GM12872 (cell line): ENCODE measurements around the gene ATP6V0A1.
A peak's percentile ranks its signal among the peaks of the same experiment; 100 is the strongest.

Experiments used
- CTCF ChIP-seq: IDR thresholded peaks from 3 replicates; pipeline ENCODE4 v1.5.1; 2011; ENCODE audit warnings: low read depth, mild to moderate bottlenecking, low read length, moderate library complexity; ENCODE audit not compliant: insufficient read depth

ATP6V0A1 gene

GRCh38 chr17:42553866-42554249 lies 95.2 kb downstream of the ATP6V0A1 start:
- TF ChIP-seq CTCF, result no peak

- TF ChIP-seq CTCF, result no peak
These were observed 95.8 kb downstream of the ATP6V0A1 start for GRCh38 chr17:42554250-42555121.

GRCh38 chr17:42555122-42555622 lies 96.5 kb downstream of the ATP6V0A1 start:
- TF ChIP-seq CTCF, result no peak

- peak; percentile 25; the same call in 1 of the 3 replicates for TF ChIP-seq CTCF
These were observed 97.4 kb downstream of the ATP6V0A1 start for GRCh38 chr17:42555961-42556617.

- no peak for TF ChIP-seq CTCF
These were observed 100.4 kb downstream of the ATP6V0A1 start for GRCh38 chr17:42559075-42559474.

- TF ChIP-seq CTCF, result no peak
These were observed 101.6 kb downstream of the ATP6V0A1 start for GRCh38 chr17:42560246-42560645.

- TF ChIP-seq CTCF, result no peak
These were observed 103.3 kb downstream of the ATP6V0A1 start, which contains the start of gene COASY for GRCh38 chr17:42561897-42562387. COASY (plus strand) TSS chr17:42562148; CDS start chr17:42562623, 475 bp downstream.
